Measurements from ENCODE around the gene SPATA13.
"Not testable (repeated sequence)": the region's sequence is repeated elsewhere in the genome, so short reads cannot be mapped to it uniquely, and the experiment has no call there.

Gene SPATA13

DNA sequence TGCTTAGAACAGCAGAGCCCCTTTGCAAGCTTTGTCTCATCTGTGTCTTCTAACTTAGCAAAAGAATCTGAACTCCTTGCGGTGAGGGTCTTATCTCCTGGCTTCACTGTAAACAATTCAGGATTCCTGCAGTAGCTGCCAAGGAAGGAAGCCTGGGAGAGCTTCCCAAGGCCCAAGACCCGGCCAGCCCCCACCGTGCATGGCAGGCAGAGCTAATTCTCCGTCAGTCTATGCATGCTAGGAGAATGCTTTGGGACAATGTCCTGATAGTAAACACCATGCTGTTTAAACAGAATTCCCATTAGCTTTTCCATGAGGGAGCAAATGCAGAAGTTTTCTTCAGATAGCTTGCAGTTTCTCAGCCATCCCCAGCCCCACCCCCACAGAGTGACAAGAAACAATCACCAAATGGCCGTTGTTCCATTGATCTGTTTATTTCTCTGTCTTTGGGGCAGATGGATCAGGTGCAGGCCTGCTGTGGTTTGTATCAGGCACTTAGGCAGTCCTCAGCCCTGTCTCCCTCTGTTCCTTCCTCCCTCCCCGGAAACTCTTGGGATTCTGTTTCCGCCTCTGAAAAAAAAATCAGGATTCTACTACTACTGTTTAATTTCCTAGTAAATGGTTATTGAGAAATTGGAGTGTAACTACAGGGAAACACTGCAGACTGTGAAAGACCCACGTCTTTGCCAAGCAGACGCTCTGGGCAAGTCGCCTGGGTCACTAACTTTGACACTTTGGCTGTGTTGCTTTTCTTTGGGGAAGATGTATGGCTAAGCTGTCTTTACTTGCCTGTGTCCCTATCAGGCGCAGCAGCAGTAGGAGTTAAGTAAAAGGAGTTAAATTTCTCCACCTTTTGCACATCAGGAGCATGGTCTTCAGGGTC is 40.7 kb upstream of the SPATA13 start:
- TF ChIP-seq CTCF (IDR thresholded peaks at IDR 0.05) = no peak
- Histone ChIP-seq H3K9me3 (no peaks in the 10 kb centered on the region), H3K36me3 (no peaks in the 10 kb centered on the region), H3K27me3 (no peaks in the 10 kb centered on the region), H3K4me1 (ENCODE audit: control insufficient read depth in 1 of 2, insufficient read depth in 1 of 2, low read depth in 1 of 2, low read length in 1 of 2) (no peaks in the 10 kb centered on the region), H3K4me3 (ENCODE audit: low read depth in 1 of 2, low read length in 1 of 2) (no peak overlapping the region), H3K27ac (no peak overlapping the region)

GRCh38 chr13:24122045-24122444 is 38.5 kb upstream of the SPATA13 start:
- not testable (repeated sequence) for H3K36me3 ChIP-seq; H3K4me3 ChIP-seq (ENCODE audit: low read depth in 1 of 2, low read length in 1 of 2); H3K27me3 ChIP-seq; H3K9me3 ChIP-seq; H3K4me1 ChIP-seq (ENCODE audit: control insufficient read depth in 1 of 2, insufficient read depth in 1 of 2, low read depth in 1 of 2, low read length in 1 of 2); H3K27ac ChIP-seq

- H3K27ac ChIP-seq = no peak overlapping the region
- TF ChIP-seq CTCF (IDR thresholded peaks at IDR 0.05) = no peak
- no peaks in the 10 kb centered on the region for H3K27me3 ChIP-seq
- H3K4me1 ChIP-seq (ENCODE audit: control insufficient read depth in 1 of 2, insufficient read depth in 1 of 2, low read depth in 1 of 2, low read length in 1 of 2) = no peaks in the 10 kb centered on the region
- H3K4me3 ChIP-seq (ENCODE audit: low read depth in 1 of 2, low read length in 1 of 2) = no peak overlapping the region
- H3K36me3 ChIP-seq = no peaks in the 10 kb centered on the region
- no peaks in the 10 kb centered on the region for H3K9me3 ChIP-seq
These were observed 38.0 kb upstream of the SPATA13 start for GRCh38 chr13:24122569-24122968.

GRCh38 chr13:24123761-24124160 is 36.8 kb upstream of the SPATA13 start:
- H3K27ac ChIP-seq = no peak overlapping the region
- TF ChIP-seq CTCF (IDR thresholded peaks at IDR 0.05) = no peak
- no peaks in the 10 kb centered on the region for H3K4me1 ChIP-seq (ENCODE audit: control insufficient read depth in 1 of 2, insufficient read depth in 1 of 2, low read depth in 1 of 2, low read length in 1 of 2)
- H3K4me3 ChIP-seq (ENCODE audit: low read depth in 1 of 2, low read length in 1 of 2) = no peak overlapping the region
- H3K9me3 ChIP-seq = no peaks in the 10 kb centered on the region
- no peaks in the 10 kb centered on the region for H3K36me3 ChIP-seq
- H3K27me3 ChIP-seq = no peaks in the 10 kb centered on the region

GRCh38 chr13:24124789-24125476 is 35.6 kb upstream of the SPATA13 start:
- H3K9me3 ChIP-seq = no peaks in the 10 kb centered on the region
- H3K27me3 ChIP-seq = peaks cover 5% of the 10 kb centered on the region
- H3K4me1 ChIP-seq (ENCODE audit: control insufficient read depth in 1 of 2, insufficient read depth in 1 of 2, low read depth in 1 of 2, low read length in 1 of 2) = no peaks in the 10 kb centered on the region
- H3K4me3 ChIP-seq (ENCODE audit: low read depth in 1 of 2, low read length in 1 of 2) = no peak overlapping the region
- no peak for TF ChIP-seq CTCF (IDR thresholded peaks at IDR 0.05)
- no peaks in the 10 kb centered on the region for H3K36me3 ChIP-seq
- H3K27ac ChIP-seq = no peak overlapping the region

DNA sequence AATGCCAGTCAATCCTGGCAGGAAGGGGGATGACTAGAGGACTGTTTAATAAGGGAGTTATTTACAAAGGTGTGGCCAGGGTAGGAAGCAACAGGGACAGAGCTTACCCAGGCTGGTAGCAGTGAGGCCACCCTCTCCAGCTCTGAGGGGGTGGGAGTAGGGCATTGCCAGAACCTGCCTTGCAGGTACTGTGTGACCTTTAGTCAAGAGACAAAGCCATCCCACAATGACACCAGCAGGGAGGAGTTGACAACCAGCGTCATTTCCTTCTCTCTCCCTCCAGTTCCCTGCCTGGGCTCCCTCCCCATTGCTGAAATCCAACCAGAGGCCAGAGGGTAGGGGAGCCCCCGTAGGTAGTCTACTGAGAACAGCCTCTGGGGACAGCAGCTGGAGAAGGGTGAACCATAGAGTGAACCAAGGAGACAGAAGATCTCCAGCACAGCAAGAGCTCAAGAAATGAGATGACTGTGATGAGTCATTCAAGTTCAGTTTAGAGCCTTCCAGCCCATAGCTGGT is 33.3 kb upstream of the SPATA13 start:
- Histone ChIP-seq H3K36me3 (no peaks in the 10 kb centered on the region), H3K9me3 (no peaks in the 10 kb centered on the region), H3K4me1 (ENCODE audit: control insufficient read depth in 1 of 2, insufficient read depth in 1 of 2, low read depth in 1 of 2, low read length in 1 of 2) (no peaks in the 10 kb centered on the region), H3K4me3 (ENCODE audit: low read depth in 1 of 2, low read length in 1 of 2) (no peak overlapping the region), H3K27me3 (peaks cover 19% of the 10 kb centered on the region), H3K27ac (no peak overlapping the region)
- TF ChIP-seq CTCF (IDR thresholded peaks at IDR 0.05) = no peak

All from neutrophil (primary cell).